GM23248 (cell line): ENCODE results near the gene PDE4C. TPM values are rescaled to one million over a fixed set of nuclear protein-coding genes. Genes with fewer than 3 reads are reported as not detected.

Experiments
- DNase-seq: peaks from one replicate; pipeline ENCODE4 v3.0.0-alpha.2; 2015
- H2AFZ ChIP-seq: fragments of 200-600 bp; sonication (generic); 2 replicates; pipeline ENCODE4 v1.6.1; 2016; ENCODE audit warnings: antibody characterized with exemption
- H3F3A ChIP-seq: fragments of 200-600 bp; sonication (generic); 2 replicates; pipeline ENCODE4 v1.6.1; 2016; ENCODE audit warnings: mild to moderate bottlenecking, antibody characterized with exemption, mixed run types; ENCODE audit not compliant: insufficient read depth
- H3K27ac ChIP-seq: fragments of 200-600 bp; sonication (generic); 2 replicates; pipeline ENCODE4 v1.5.1; 2016; ENCODE audit warnings: mild to moderate bottlenecking
- H3K27me3 ChIP-seq: fragments of 200-600 bp; sonication (generic); replicated peaks from 2 replicates; pipeline ENCODE4 v1.6.1; 2016; ENCODE audit warnings: mild to moderate bottlenecking; ENCODE audit not compliant: insufficient read depth
- H3K36me3 ChIP-seq: fragments of 200-600 bp; sonication (generic); 2 replicates; pipeline ENCODE4 v1.6.1; 2016; ENCODE audit warnings: low read depth, mild to moderate bottlenecking
- H3K4me1 ChIP-seq: fragments of 200-600 bp; sonication (generic); 2 replicates; pipeline ENCODE4 v1.6.1; 2016; ENCODE audit warnings: mild to moderate bottlenecking; ENCODE audit not compliant: insufficient read depth
- H3K4me2 ChIP-seq: fragments of 200-600 bp; sonication (generic); one replicate; pipeline ENCODE4 v1.6.1; 2016; ENCODE audit warnings: mild to moderate bottlenecking; ENCODE audit not compliant: unreplicated experiment
- H3K4me3 ChIP-seq: fragments of 200-600 bp; sonication (generic); 2 replicates; pipeline ENCODE4 v1.5.1; 2016; ENCODE audit warnings: mild to moderate bottlenecking
- H3K79me2 ChIP-seq: fragments of 200-600 bp; sonication (generic); 2 replicates; pipeline ENCODE4 v1.6.1; 2016; ENCODE audit warnings: mild to moderate bottlenecking; ENCODE audit not compliant: insufficient read depth
- H3K9ac ChIP-seq: fragments of 200-600 bp; sonication (generic); 2 replicates; pipeline ENCODE4 v1.6.1; 2016; ENCODE audit warnings: mild to moderate bottlenecking
- H3K9me2 ChIP-seq: fragments of 200-600 bp; sonication (generic); 2 replicates; pipeline ENCODE4 v1.6.1; 2016; ENCODE audit warnings: mixed run types, mild to moderate bottlenecking, moderate library complexity; ENCODE audit not compliant: insufficient read depth
- H3K9me3 ChIP-seq: fragments of 200-600 bp; sonication (generic); one replicate; pipeline ENCODE4 v1.6.1; 2017; ENCODE audit warnings: low read depth
- H4K20me1 ChIP-seq: fragments of 200-600 bp; sonication (generic); 2 replicates; pipeline ENCODE4 v1.6.0; 2016; ENCODE audit not compliant: insufficient read depth
- EZH2 ChIP-seq: fragments of 200-600 bp; sonication (generic); IDR thresholded peaks from 2 replicates; pipeline ENCODE4 v1.6.1; 2018; ENCODE audit warnings: antibody characterized with exemption, mild to moderate bottlenecking; ENCODE audit not compliant: insufficient read depth, poor library complexity, severe bottlenecking
- EZH2phosphoT487 ChIP-seq: fragments of 200-600 bp; sonication (generic); IDR thresholded peaks from 2 replicates; pipeline ENCODE4 v1.6.1; 2018; ENCODE audit warnings: antibody characterized with exemption, moderate library complexity, mild to moderate bottlenecking, low read depth; ENCODE audit not compliant: insufficient read depth
- WGBS, 2 experiments: methylation state at CpG; one replicate each; pipeline ENCODE4 v1.1.6; 2015 to 2017; ENCODE audit warnings: low lambda C conversion rate in 2 of 2, low coverage in 1 of 2; ENCODE audit errors: missing lambda C conversion rate in 2 of 2; 5-methylcytosine and 5-hydroxymethylcytosine counted together
- in situ Hi-C: fragments of 300-500 bp; cut with MboI; formaldehyde crosslinking; loops from 2 replicates; pipeline ENCODE4 v1.15.0; 2020
- polyA plus RNA-seq: library from polyadenylated mRNA; unstranded; fragments of >200 nt; fragmentation: Nextera tagmentation; extraction: Ambion mirVana; gene quantifications from 2 replicates; pipeline ENCODE4 v1.2.1, GENCODE V29; 2016
- total RNA-seq: library from RNA; depleted of rRNA; stranded (reverse); fragments of >200 nt; shearing (Covaris generic); gene quantifications from 2 replicates; pipeline ENCODE4 v1.2.3, GENCODE V29; 2014

The PDE4C gene
- total and polyA plus RNA-seq, 2 experiments from 2014 or later: 0.22 to 0.40 TPM

GRCh38 chr19:18190278-18190677 lies 36.0 kb downstream of the PDE4C start:
- 63 to 70% methylated on average over 4 of the region's 4 CpGs for WGBS, 2 experiments
- no peak overlapping the region for H2AFZ ChIP-seq
- no peaks in the 10 kb centered on the region for H3K27me3 ChIP-seq
- no peaks in the 10 kb centered on the region for H3K9me3 ChIP-seq
- H3K27ac ChIP-seq: no peak overlapping the region
- H3K36me3 ChIP-seq: no peaks in the 10 kb centered on the region
- no peaks in the 10 kb centered on the region for H3K9me2 ChIP-seq
- no peak overlapping the region for H3K4me2 ChIP-seq
- no peaks in the 10 kb centered on the region for H3K79me2 ChIP-seq
- H3K9ac ChIP-seq: no peak overlapping the region
- H4K20me1 ChIP-seq: no peaks in the 10 kb centered on the region
- in situ Hi-C loops: no loop called here
- peaks cover 11% of the 10 kb centered on the region for H3F3A ChIP-seq
- H3K4me3 ChIP-seq: no peak overlapping the region
- peaks cover 5% of the 10 kb centered on the region; the same call in 1 of the 2 replicates for H3K4me1 ChIP-seq
- no peak for DNase-seq
- TF ChIP-seq EZH2phosphoT487: no peak

- no peaks in the 10 kb centered on the region for H4K20me1 ChIP-seq
- no peak overlapping the region for H2AFZ ChIP-seq
- no peak overlapping the region for H3K4me3 ChIP-seq
- H3F3A ChIP-seq: no peaks in the 10 kb centered on the region
- H3K9ac ChIP-seq: no peak overlapping the region
- H3K27me3 ChIP-seq: no peaks in the 10 kb centered on the region
- H3K79me2 ChIP-seq: no peaks in the 10 kb centered on the region
- no peaks in the 10 kb centered on the region for H3K36me3 ChIP-seq
- no peak for TF ChIP-seq EZH2phosphoT487
- no peak for TF ChIP-seq EZH2
- H3K4me1 ChIP-seq: no peaks in the 10 kb centered on the region
- no peak overlapping the region for H3K4me2 ChIP-seq
- DNase-seq: no peak
- H3K27ac ChIP-seq: no peak overlapping the region
- H3K9me3 ChIP-seq: no peaks in the 10 kb centered on the region
- H3K9me2 ChIP-seq: no peaks in the 10 kb centered on the region
- WGBS, 2 experiments: 52 to 55% methylated on average over 6 of the region's 6 CpGs
- in situ Hi-C loops: no loop called here
Observed at GRCh38 chr19:18185538-18185937, 40.7 kb downstream of the PDE4C start.

- in situ Hi-C loops: no loop called here
- Histone ChIP-seq H3K79me2 (no peaks in the 10 kb centered on the region), H3K27me3 (no peaks in the 10 kb centered on the region), H3K36me3 (no peaks in the 10 kb centered on the region), H3K27ac (no peak overlapping the region), H3K4me1 (no peaks in the 10 kb centered on the region), H3K9me3 (no peaks in the 10 kb centered on the region), H4K20me1 (no peaks in the 10 kb centered on the region), H3K4me2 (no peak overlapping the region), H3K9ac (no peak overlapping the region), H3F3A (no peaks in the 10 kb centered on the region), H3K4me3 (no peak overlapping the region), H3K9me2 (no peaks in the 10 kb centered on the region), H2AFZ (no peak overlapping the region)
- DNase-seq: no peak
- TF ChIP-seq EZH2 (no peak), EZH2phosphoT487 (no peak)
Observed at GRCh38 chr19:18183529-18183928, 42.7 kb downstream of the PDE4C start.

GRCh38 chr19:18179957-18180356 lies 46.3 kb downstream of the PDE4C start:
- Histone ChIP-seq H3K27ac (no peak overlapping the region), H4K20me1 (no peaks in the 10 kb centered on the region), H2AFZ (no peak overlapping the region), H3K79me2 (no peaks in the 10 kb centered on the region), H3K4me3 (no peak overlapping the region), H3K9ac (no peak overlapping the region), H3K4me1 (no peaks in the 10 kb centered on the region), H3K36me3 (no peaks in the 10 kb centered on the region), H3K9me2 (no peaks in the 10 kb centered on the region), H3F3A (no peaks in the 10 kb centered on the region), H3K4me2 (no peak overlapping the region), H3K27me3 (no peaks in the 10 kb centered on the region), H3K9me3 (no peaks in the 10 kb centered on the region)
- WGBS, 2 experiments: 93 to 97% methylated on average over 5 of the region's 5 CpGs
- in situ Hi-C loops: no loop called here
- DNase-seq: no peak
- TF ChIP-seq EZH2phosphoT487 (no peak), EZH2 (no peak)
